CD14-positive monocyte (primary cell): ENCODE results near the gene IDI1. TPM values are rescaled to one million over a fixed set of nuclear protein-coding genes. Genes with fewer than 3 reads are reported as not detected.

ENCODE experiments used
- DNase-seq, 3 donors: peaks; one replicate each; pipeline ENCODE4 v3.0.0-alpha.2; 2011 to 2022
- H2AFZ ChIP-seq: 2 replicates; pipeline ENCODE4 v1.6.0; 2012; ENCODE audit warnings: mild to moderate bottlenecking, low read depth, low read length, inconsistent platforms; ENCODE audit not compliant: insufficient read depth, poor library complexity, severe bottlenecking
- H3K27ac ChIP-seq, 2 donors: 1 replicate in 1 of 2; 2 replicates in 1 of 2; pipeline ENCODE4 v1.5.1; 2012 to 2013; ENCODE audit warnings: low read length in 2 of 2, control low read depth in 1 of 2, inconsistent platforms in 1 of 2, low read depth in 1 of 2, mild to moderate bottlenecking in 1 of 2
- H3K27me3 ChIP-seq, 2 donors: one replicate each; pipeline versions ENCODE4 v1.6.0 to v1.6.1; 2011 to 2013; ENCODE audit warnings: low read length in 2 of 2; ENCODE audit not compliant: control insufficient read depth in 2 of 2, insufficient read depth in 2 of 2
- H3K36me3 ChIP-seq, 2 donors: replicated peaks in 1 of 2; 1 replicate in 1 of 2; 2 replicates in 1 of 2; pipeline versions ENCODE4 v1.5.1 to v1.6.1; 2012 to 2013; ENCODE audit warnings: low read length in 2 of 2, control low read depth in 1 of 2, inconsistent platforms in 1 of 2, mild to moderate bottlenecking in 1 of 2; ENCODE audit not compliant: insufficient read depth in 2 of 2, control insufficient read depth in 1 of 2
- H3K4me1 ChIP-seq, 2 donors: 1 replicate in 1 of 2; 2 replicates in 1 of 2; pipeline versions ENCODE4 v1.5.1 to v1.6.1; 2012 to 2013; ENCODE audit warnings: low read length in 2 of 2, control low read depth in 1 of 2, inconsistent platforms in 1 of 2, mild to moderate bottlenecking in 1 of 2, moderate library complexity in 1 of 2; ENCODE audit not compliant: insufficient read depth in 2 of 2, control insufficient read depth in 1 of 2
- H3K4me2 ChIP-seq: replicated peaks from 2 replicates; pipeline ENCODE3; 2012; ENCODE audit warnings: low read length, moderate library complexity, mild to moderate bottlenecking; ENCODE audit not compliant: poor library complexity, severe bottlenecking; ENCODE audit errors: extremely low read depth
- H3K4me3 ChIP-seq, 3 experiments: fragments of 200-600 bp in 1 of 3; sonication (generic) in 1 of 3; replicated peaks in 1 of 3; 1 replicate in 2 of 3; 2 replicates in 1 of 3; pipeline ENCODE4 v1.5.1; 2011 to 2013; ENCODE audit warnings: low read length in 3 of 3, mild to moderate bottlenecking in 3 of 3, control low read depth in 2 of 3, low read depth in 2 of 3, inconsistent platforms in 1 of 3, moderate library complexity in 1 of 3
- H3K79me2 ChIP-seq: 2 replicates; pipeline ENCODE4 v1.6.0; 2012; ENCODE audit warnings: mild to moderate bottlenecking, control low read depth, inconsistent platforms, low read length, moderate library complexity; ENCODE audit not compliant: insufficient read depth
- H3K9ac ChIP-seq: 2 replicates; pipeline ENCODE4 v1.6.0; 2017; ENCODE audit warnings: low read length, mild to moderate bottlenecking; ENCODE audit not compliant: insufficient read depth, poor library complexity, severe bottlenecking
- H3K9me3 ChIP-seq, 2 donors: replicated peaks in 1 of 2; 1 replicate in 1 of 2; 2 replicates in 1 of 2; pipeline versions ENCODE4 v1.5.1 to v1.6.1; 2012 to 2013; ENCODE audit warnings: low read length in 2 of 2, control low read depth in 1 of 2; ENCODE audit not compliant: control insufficient read depth in 1 of 2, insufficient read depth in 1 of 2
- H4K20me1 ChIP-seq: 2 replicates; pipeline ENCODE4 v1.6.0; 2012; ENCODE audit warnings: mild to moderate bottlenecking, low read length, control low read depth, moderate library complexity; ENCODE audit not compliant: insufficient read depth
- H3K27ac Mint-ChIP-seq, 7 donors: one replicate each; pipeline ENCODE4 v1.8.0; 2020; ENCODE audit warnings: mild to moderate bottlenecking in 7 of 7, mixed read lengths in 7 of 7, moderate library complexity in 6 of 7, inconsistent platforms in 2 of 7
- H3K27me3 Mint-ChIP-seq, 3 donors: one replicate each; pipeline ENCODE4 v1.8.0; 2021 to 2022; ENCODE audit warnings: low read depth in 3 of 3, mild to moderate bottlenecking in 3 of 3, mixed read lengths in 3 of 3, moderate library complexity in 3 of 3, inconsistent platforms in 1 of 3
- H3K36me3 Mint-ChIP-seq, 2 donors: one replicate each; pipeline ENCODE4 v1.8.0; 2020; ENCODE audit warnings: mixed read lengths in 2 of 2, inconsistent platforms in 1 of 2, mild to moderate bottlenecking in 1 of 2
- H3K4me1 Mint-ChIP-seq: one replicate; pipeline ENCODE4 v1.8.0; 2020; ENCODE audit warnings: mild to moderate bottlenecking, mixed read lengths
- H3K4me3 Mint-ChIP-seq, 2 donors: one replicate each; pipeline ENCODE4 v1.8.0; 2020; ENCODE audit warnings: mild to moderate bottlenecking in 2 of 2, mixed read lengths in 2 of 2, moderate library complexity in 1 of 2
- H3K9me3 Mint-ChIP-seq, 7 donors: one replicate each; pipeline ENCODE4 v1.8.0; 2020 to 2022; ENCODE audit warnings: mixed read lengths in 7 of 7, mild to moderate bottlenecking in 6 of 7, moderate library complexity in 6 of 7, inconsistent platforms in 2 of 7
- WGBS: methylation state at CpG from one replicate; pipeline ENCODE4 v1.1.5; 2013; ENCODE audit warnings: missing lambda C conversion rate; ENCODE audit not compliant: insufficient coverage; 5-methylcytosine and 5-hydroxymethylcytosine counted together
- intact Hi-C, 2 donors: fragments of 100-400 bp; cut with micrococcal nuclease; formaldehyde crosslinking; loops; one replicate each; pipeline versions ENCODE4 v1.15.0 to v1.15.1; 2023
- polyA plus RNA-seq, 3 donors: library from polyadenylated mRNA; depleted of rRNA in 1 of 3; unstranded in 2 of 3; stranded (reverse) in 1 of 3; fragments of 300-500 nt in 2 of 3; fragments of >200 nt in 1 of 3; fragmentation: Illumina TruSeq in 2 of 3; gene quantifications; 1 replicate in 2 of 3; 2 replicates in 1 of 3; pipeline ENCODE4 v1.2.3, GENCODE V29; 2012 to 2021
- TF ChIP-seq, protein P1 (sequence below): fragments of 200-600 bp; IDR thresholded peaks from one replicate; pipeline ENCODE4 v1.8.0; 2022; ENCODE audit warnings: antibody characterized with exemption, mild to moderate bottlenecking

Gene IDI1
- polyA plus RNA-seq, 3 donors, result 35.0 to 139 (median 46.9) TPM

DNA sequence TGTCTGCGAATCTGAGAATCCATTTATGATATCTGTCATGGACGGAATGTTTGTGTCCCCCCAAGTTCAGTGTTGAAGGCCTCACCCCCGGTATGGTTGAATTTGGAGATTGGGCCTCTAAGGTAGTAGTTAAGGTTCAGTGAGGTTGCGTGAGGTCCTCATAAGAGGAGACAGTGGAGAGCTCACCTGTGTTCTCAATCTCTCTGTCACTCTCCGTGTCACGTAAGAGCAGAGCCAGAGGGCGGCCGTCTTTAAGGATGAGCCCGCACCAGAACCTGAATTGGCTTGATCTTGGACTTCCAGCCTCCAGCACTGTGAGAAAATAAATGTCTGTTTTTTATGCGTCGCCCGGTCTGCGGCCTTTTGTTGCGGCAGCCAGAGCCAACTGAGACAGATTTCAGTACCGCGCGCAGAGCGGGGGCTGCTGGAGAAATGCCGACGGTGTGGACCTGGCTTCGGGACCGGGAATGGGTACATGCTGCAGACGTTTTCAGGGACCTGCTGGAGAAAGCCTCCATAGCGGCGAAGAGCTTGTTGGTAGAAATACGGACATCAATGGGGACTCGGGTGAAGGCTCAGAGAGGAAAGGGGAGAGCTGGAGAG is 47.5 kb upstream of the IDI1 start:
- no peaks in the 10 kb centered on the region for H3K9me3 ChIP-seq
- no peak overlapping the region for H3K27ac ChIP-seq
- TF ChIP-seq, protein P1, sequence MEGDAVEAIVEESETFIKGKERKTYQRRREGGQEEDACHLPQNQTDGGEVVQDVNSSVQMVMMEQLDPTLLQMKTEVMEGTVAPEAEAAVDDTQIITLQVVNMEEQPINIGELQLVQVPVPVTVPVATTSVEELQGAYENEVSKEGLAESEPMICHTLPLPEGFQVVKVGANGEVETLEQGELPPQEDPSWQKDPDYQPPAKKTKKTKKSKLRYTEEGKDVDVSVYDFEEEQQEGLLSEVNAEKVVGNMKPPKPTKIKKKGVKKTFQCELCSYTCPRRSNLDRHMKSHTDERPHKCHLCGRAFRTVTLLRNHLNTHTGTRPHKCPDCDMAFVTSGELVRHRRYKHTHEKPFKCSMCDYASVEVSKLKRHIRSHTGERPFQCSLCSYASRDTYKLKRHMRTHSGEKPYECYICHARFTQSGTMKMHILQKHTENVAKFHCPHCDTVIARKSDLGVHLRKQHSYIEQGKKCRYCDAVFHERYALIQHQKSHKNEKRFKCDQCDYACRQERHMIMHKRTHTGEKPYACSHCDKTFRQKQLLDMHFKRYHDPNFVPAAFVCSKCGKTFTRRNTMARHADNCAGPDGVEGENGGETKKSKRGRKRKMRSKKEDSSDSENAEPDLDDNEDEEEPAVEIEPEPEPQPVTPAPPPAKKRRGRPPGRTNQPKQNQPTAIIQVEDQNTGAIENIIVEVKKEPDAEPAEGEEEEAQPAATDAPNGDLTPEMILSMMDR, result no peak
- H3K36me3 ChIP-seq, result peaks cover 88 to 100% of the 10 kb centered on the region in 2 donors
- H3K4me1 ChIP-seq, result no peaks in the 10 kb centered on the region
- peaks cover 11 to 40% of the 10 kb centered on the region in 2 donors for H3K36me3 Mint-ChIP-seq
- H3K9ac ChIP-seq, result no peak overlapping the region
- no peak overlapping the region for H3K4me3 Mint-ChIP-seq
- no peak overlapping the region for H3K4me3 ChIP-seq
- no peak for DNase-seq
- H3K9me3 Mint-ChIP-seq, result no peaks in the 10 kb centered on the region
- no peaks in the 10 kb centered on the region for H3K4me1 Mint-ChIP-seq
- H2AFZ ChIP-seq, result no peak overlapping the region
- peaks cover 92% of the 10 kb centered on the region for H4K20me1 ChIP-seq
- H3K79me2 ChIP-seq, result peaks cover 24% of the 10 kb centered on the region
- intact Hi-C loops, result no loop called here
- WGBS, result 93% methylated on average over 23 of the region's 27 CpGs
- no peak overlapping the region for H3K4me2 ChIP-seq
- H3K27me3 Mint-ChIP-seq, result no peaks in the 10 kb centered on the region
- no peak overlapping the region for H3K27ac Mint-ChIP-seq
- no peaks in the 10 kb centered on the region for H3K27me3 ChIP-seq

DNA sequence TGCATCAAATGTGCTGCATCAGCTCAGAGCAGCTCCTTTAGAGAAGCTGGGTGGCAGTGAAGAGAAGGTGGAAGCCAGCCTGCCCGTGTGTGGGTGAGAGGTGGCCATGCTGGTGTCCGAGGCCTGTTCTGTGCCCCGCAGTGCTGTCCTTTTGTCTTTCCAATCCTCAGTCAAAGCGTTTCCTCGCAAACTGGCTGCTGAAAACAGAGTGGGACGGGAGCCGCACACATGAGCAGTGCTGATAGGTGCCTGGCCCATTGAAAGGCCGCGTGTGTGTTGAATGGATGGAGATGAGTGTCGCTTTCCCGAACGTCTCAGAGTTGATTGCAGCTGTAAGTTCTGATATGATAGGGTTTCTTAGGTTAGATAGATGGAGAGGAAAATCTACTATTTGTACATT is 46.6 kb upstream of the IDI1 start:
- TF ChIP-seq, protein P1, result no peak
- H3K36me3 Mint-ChIP-seq, result peaks cover 18 to 38% of the 10 kb centered on the region in 2 donors
- no peaks in the 10 kb centered on the region for H3K4me1 Mint-ChIP-seq
- peaks cover 21% of the 10 kb centered on the region for H3K79me2 ChIP-seq
- H3K9ac ChIP-seq, result no peak overlapping the region
- no peak overlapping the region for H3K4me3 Mint-ChIP-seq
- H3K9me3 ChIP-seq, result no peaks in the 10 kb centered on the region
- no peak overlapping the region for H3K27ac Mint-ChIP-seq
- no peaks in the 10 kb centered on the region for H3K27me3 Mint-ChIP-seq
- H2AFZ ChIP-seq, result no peak overlapping the region
- no peak overlapping the region for H3K4me2 ChIP-seq
- H3K36me3 ChIP-seq, result peaks cover 89 to 100% of the 10 kb centered on the region in 2 donors
- H4K20me1 ChIP-seq, result peaks cover 91% of the 10 kb centered on the region
- no peaks in the 10 kb centered on the region for H3K9me3 Mint-ChIP-seq
- DNase-seq, result no peak
- 100% methylated on average over 7 of the region's 12 CpGs for WGBS
- H3K27me3 ChIP-seq, result no peaks in the 10 kb centered on the region
- intact Hi-C loops, result no loop called here
- H3K4me3 ChIP-seq, result no peak overlapping the region
- no peak overlapping the region for H3K27ac ChIP-seq
- H3K4me1 ChIP-seq, result no peaks in the 10 kb centered on the region
